CD4-positive, alpha-beta T cell (primary cell): Measurements from ENCODE around the gene ZNF334. TPM values are rescaled to one million over a fixed set of nuclear protein-coding genes. Genes with fewer than 3 reads are reported as not detected.

Experiments used
- ATAC-seq: fragments of 200-7000 bp; cut with Tn5 transposase; one replicate; pipeline ENCODE4 v1.10.0; 2022; ENCODE audit warnings: mild to moderate bottlenecking; ENCODE audit not compliant: poor library complexity
- CTCF ChIA-PET: fragments of 350-600 bp; sonication (Branson Sonifier 250); formaldehyde crosslinking; loops from one replicate; lab custom pipeline; 2021; ENCODE audit warnings: antibody characterized with exemption, inconsistent platforms; lab: Charles Lee
- POLR2A ChIA-PET: fragments of 350-600 bp; sonication (Branson Sonifier 250); formaldehyde crosslinking; loops from one replicate; lab custom pipeline; 2021; ENCODE audit warnings: antibody characterized with exemption, inconsistent platforms; lab: Charles Lee
- DNase-seq, 14 experiments: peaks; one replicate each; pipeline ENCODE4 v3.0.0-alpha.2; 2013 to 2020; ENCODE audit warnings: mixed read lengths in 2 of 14
- H3K27ac ChIP-seq, 2 donors: one replicate each; pipeline versions ENCODE4 v1.5.1 to v1.7.0; 2013; ENCODE audit warnings: low read length in 2 of 2, low read depth in 1 of 2, mild to moderate bottlenecking in 1 of 2
- H3K27me3 ChIP-seq, 2 experiments: 1 replicate in 1 of 2; 2 replicates in 1 of 2; pipeline versions ENCODE4 v1.6.1 to v1.7.0; 2013; ENCODE audit warnings: low read length in 2 of 2, control low read depth in 1 of 2, mild to moderate bottlenecking in 1 of 2, moderate library complexity in 1 of 2; ENCODE audit not compliant: insufficient read depth in 2 of 2, control insufficient read depth in 1 of 2
- H3K36me3 ChIP-seq: one replicate; pipeline ENCODE4 v1.6.1; 2013; ENCODE audit warnings: low read length, control low read depth; ENCODE audit not compliant: insufficient read depth
- H3K4me1 ChIP-seq: one replicate; pipeline ENCODE4 v1.6.1; 2013; ENCODE audit warnings: low read length, control low read depth; ENCODE audit not compliant: insufficient read depth
- H3K4me3 ChIP-seq: one replicate; pipeline ENCODE4 v1.5.1; 2013; ENCODE audit warnings: mild to moderate bottlenecking, low read length, moderate library complexity
- H3K9me3 ChIP-seq, 2 experiments: 1 replicate in 1 of 2; 2 replicates in 1 of 2; pipeline versions ENCODE4 v1.6.1 to v1.7.0; 2013; ENCODE audit warnings: low read length in 2 of 2, mild to moderate bottlenecking in 2 of 2, control low read depth in 1 of 2, moderate library complexity in 1 of 2; ENCODE audit not compliant: control insufficient read depth in 1 of 2, insufficient read depth in 1 of 2
- H3K27ac Mint-ChIP-seq: one replicate; pipeline ENCODE4 v1.8.0; 2020; ENCODE audit warnings: mixed read lengths
- H3K27me3 Mint-ChIP-seq: one replicate; pipeline ENCODE4 v1.8.0; 2021; ENCODE audit warnings: mixed read lengths
- H3K36me3 Mint-ChIP-seq: one replicate; pipeline ENCODE4 v1.8.0; 2021; ENCODE audit warnings: low read depth, mixed read lengths
- H3K4me1 Mint-ChIP-seq: one replicate; pipeline ENCODE4 v1.8.0; 2021; ENCODE audit warnings: low read depth, mixed read lengths
- H3K4me3 Mint-ChIP-seq: one replicate; pipeline ENCODE4 v1.8.0; 2020; ENCODE audit warnings: mild to moderate bottlenecking, mixed read lengths
- H3K9me3 Mint-ChIP-seq: one replicate; pipeline ENCODE4 v1.8.0; 2020; ENCODE audit warnings: mixed read lengths
- intact Hi-C, 2 experiments: fragments of 100-400 bp; cut with DNase I in 1 of 2; cut with micrococcal nuclease in 1 of 2; formaldehyde crosslinking; loops; one replicate each; pipeline versions ENCODE4 v1.15.1 to v1.9.0; 2023 to 2025; cut with DNase I, micrococcal nuclease
- total RNA-seq, 174 experiments: library from RNA in 2 of 174; stranded (reverse) in 2 of 174; gene quantifications; one replicate each; pipeline ENCODE4 v1.2.3 and lab custom pipeline; 2021 to 2026
- TF ChIP-seq, protein P1 (sequence below): fragments of 200-600 bp; IDR thresholded peaks from one replicate; pipeline ENCODE4 v1.8.0; 2022; ENCODE audit warnings: antibody characterized with exemption, mild to moderate bottlenecking

Gene ZNF334
- total RNA-seq, 2 experiments from 2014 or later = 0.19 to 0.28 TPM

- Histone ChIP-seq H3K27ac (no peak within 1 kb of the TSS), H3K4me3 (no peak within 1 kb of the TSS), H3K9me3 (no peaks in the 10 kb centered on the region), H3K4me1 (peaks cover 27% of the 10 kb centered on the region), H3K27me3 (peaks cover 0 to 6% of the 10 kb centered on the region in 2 experiments), H3K36me3 (no peaks in the 10 kb centered on the region)
- POLR2A ChIA-PET = no interaction called here
- no peak within 1 kb of the TSS for H3K27ac Mint-ChIP-seq
- TF ChIP-seq, protein P1, sequence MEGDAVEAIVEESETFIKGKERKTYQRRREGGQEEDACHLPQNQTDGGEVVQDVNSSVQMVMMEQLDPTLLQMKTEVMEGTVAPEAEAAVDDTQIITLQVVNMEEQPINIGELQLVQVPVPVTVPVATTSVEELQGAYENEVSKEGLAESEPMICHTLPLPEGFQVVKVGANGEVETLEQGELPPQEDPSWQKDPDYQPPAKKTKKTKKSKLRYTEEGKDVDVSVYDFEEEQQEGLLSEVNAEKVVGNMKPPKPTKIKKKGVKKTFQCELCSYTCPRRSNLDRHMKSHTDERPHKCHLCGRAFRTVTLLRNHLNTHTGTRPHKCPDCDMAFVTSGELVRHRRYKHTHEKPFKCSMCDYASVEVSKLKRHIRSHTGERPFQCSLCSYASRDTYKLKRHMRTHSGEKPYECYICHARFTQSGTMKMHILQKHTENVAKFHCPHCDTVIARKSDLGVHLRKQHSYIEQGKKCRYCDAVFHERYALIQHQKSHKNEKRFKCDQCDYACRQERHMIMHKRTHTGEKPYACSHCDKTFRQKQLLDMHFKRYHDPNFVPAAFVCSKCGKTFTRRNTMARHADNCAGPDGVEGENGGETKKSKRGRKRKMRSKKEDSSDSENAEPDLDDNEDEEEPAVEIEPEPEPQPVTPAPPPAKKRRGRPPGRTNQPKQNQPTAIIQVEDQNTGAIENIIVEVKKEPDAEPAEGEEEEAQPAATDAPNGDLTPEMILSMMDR = no peak
- ATAC-seq = no peak
- CTCF ChIA-PET = no interaction called here
- no peaks in the 10 kb centered on the region for H3K9me3 Mint-ChIP-seq
- peaks cover 11% of the 10 kb centered on the region for H3K4me1 Mint-ChIP-seq
- DNase-seq = peak in 1 of 14 experiments; percentile 14
- H3K36me3 Mint-ChIP-seq = no peaks in the 10 kb centered on the region
- intact Hi-C loops = no loop called here
- H3K27me3 Mint-ChIP-seq = no peaks in the 10 kb centered on the region
- H3K4me3 Mint-ChIP-seq = no peak within 1 kb of the TSS
These were observed 37.1 kb upstream of the ZNF334 start, which contains the start of gene OCSTAMP for GRCh38 chr20:46550461-46550860. OCSTAMP (minus strand) TSS chr20:46550654; CDS start chr20:46550560, 94 bp downstream.

- Histone ChIP-seq H3K27me3 (peaks cover 0 to 6% of the 10 kb centered on the region in 2 experiments), H3K36me3 (no peaks in the 10 kb centered on the region), H3K4me3 (no peak overlapping the region), H3K27ac (no peak overlapping the region), H3K9me3 (peaks cover 0 to 3% of the 10 kb centered on the region in 2 experiments), H3K4me1 (peaks cover 34% of the 10 kb centered on the region)
- no peak overlapping the region for H3K4me3 Mint-ChIP-seq
- ChIA-PET CTCF (no interaction called here), POLR2A (no interaction called here)
- intact Hi-C loops = no loop called here
- ATAC-seq = no peak
- H3K9me3 Mint-ChIP-seq = no peaks in the 10 kb centered on the region
- no peak for DNase-seq
- H3K36me3 Mint-ChIP-seq = no peaks in the 10 kb centered on the region
- TF ChIP-seq, protein P1 = no peak
- H3K4me1 Mint-ChIP-seq = peaks cover 11% of the 10 kb centered on the region
- no peak overlapping the region for H3K27ac Mint-ChIP-seq
- H3K27me3 Mint-ChIP-seq = no peaks in the 10 kb centered on the region
These were observed 36.0 kb upstream of the ZNF334 start for GRCh38 chr20:46549188-46549972.

GRCh38 chr20:46548688-46549087 lies 35.3 kb upstream of the ZNF334 start:
- H3K27me3 ChIP-seq = peaks cover 0 to 6% of the 10 kb centered on the region in 2 experiments
- H3K9me3 ChIP-seq = peaks cover 0 to 3% of the 10 kb centered on the region in 2 experiments
- no peak for ATAC-seq
- no peak overlapping the region for H3K27ac ChIP-seq
- TF ChIP-seq, protein P1 = no peak
- ChIA-PET CTCF (no interaction called here), POLR2A (no interaction called here)
- H3K4me3 ChIP-seq = no peak overlapping the region
- H3K36me3 ChIP-seq = no peaks in the 10 kb centered on the region
- intact Hi-C loops = no loop called here
- peaks cover 5% of the 10 kb centered on the region for H3K27me3 Mint-ChIP-seq
- no peaks in the 10 kb centered on the region for H3K36me3 Mint-ChIP-seq
- peaks cover 34% of the 10 kb centered on the region for H3K4me1 ChIP-seq
- H3K9me3 Mint-ChIP-seq = no peaks in the 10 kb centered on the region
- no peak overlapping the region for H3K4me3 Mint-ChIP-seq
- DNase-seq = no peak
- peaks cover 11% of the 10 kb centered on the region for H3K4me1 Mint-ChIP-seq
- H3K27ac Mint-ChIP-seq = no peak overlapping the region
